Breast epithelium (tissue), 3 donors: ENCODE data around the gene PCNX2.

ENCODE experiments used
- POLR2A ChIP-seq: fragments of 450-650 bp; IDR thresholded peaks from one replicate; pipeline ENCODE4 v1.6.1; 2016; ENCODE audit warnings: antibody characterized with exemption, mild to moderate bottlenecking, moderate library complexity
- TF ChIP-seq, protein P1 (sequence below), 3 donors: fragments of 450-650 bp; IDR thresholded peaks; one replicate each; pipeline ENCODE4 v1.5.1; 2016 to 2017; ENCODE audit warnings: antibody characterized with exemption in 3 of 3, mild to moderate bottlenecking in 3 of 3, moderate library complexity in 3 of 3

DNA sequence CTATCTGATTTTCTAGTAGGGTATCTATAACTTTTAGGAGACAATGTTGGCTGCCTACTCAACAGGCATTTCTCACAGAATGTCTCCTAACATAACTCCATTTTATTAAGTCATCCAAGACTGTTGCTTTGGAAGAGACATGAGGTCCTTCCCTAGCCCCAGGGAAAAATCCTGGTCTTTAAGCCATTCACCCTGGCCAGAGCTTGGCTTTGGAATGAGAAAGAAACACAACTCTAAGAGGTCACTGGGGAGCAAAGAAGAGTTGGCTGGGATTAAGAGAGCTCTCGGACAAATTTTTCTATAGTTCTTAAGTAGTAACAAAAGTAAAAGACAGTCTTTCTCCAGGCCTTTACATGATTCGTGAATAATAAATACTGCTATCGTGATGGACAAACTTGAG lies 57.9 kb downstream of the PCNX2 start:
- TF ChIP-seq, protein P1, sequence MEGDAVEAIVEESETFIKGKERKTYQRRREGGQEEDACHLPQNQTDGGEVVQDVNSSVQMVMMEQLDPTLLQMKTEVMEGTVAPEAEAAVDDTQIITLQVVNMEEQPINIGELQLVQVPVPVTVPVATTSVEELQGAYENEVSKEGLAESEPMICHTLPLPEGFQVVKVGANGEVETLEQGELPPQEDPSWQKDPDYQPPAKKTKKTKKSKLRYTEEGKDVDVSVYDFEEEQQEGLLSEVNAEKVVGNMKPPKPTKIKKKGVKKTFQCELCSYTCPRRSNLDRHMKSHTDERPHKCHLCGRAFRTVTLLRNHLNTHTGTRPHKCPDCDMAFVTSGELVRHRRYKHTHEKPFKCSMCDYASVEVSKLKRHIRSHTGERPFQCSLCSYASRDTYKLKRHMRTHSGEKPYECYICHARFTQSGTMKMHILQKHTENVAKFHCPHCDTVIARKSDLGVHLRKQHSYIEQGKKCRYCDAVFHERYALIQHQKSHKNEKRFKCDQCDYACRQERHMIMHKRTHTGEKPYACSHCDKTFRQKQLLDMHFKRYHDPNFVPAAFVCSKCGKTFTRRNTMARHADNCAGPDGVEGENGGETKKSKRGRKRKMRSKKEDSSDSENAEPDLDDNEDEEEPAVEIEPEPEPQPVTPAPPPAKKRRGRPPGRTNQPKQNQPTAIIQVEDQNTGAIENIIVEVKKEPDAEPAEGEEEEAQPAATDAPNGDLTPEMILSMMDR (IDR thresholded peaks at IDR 0.05): no peak
- TF ChIP-seq POLR2A: no peak
